ENCODE results near the gene METTL25. TPM values are rescaled to one million over a fixed set of nuclear protein-coding genes. Genes with fewer than 3 reads are reported as not detected.

Gene METTL25
- total RNA-seq, 1 donor from 2014 or later: 15.1 TPM

DNA sequence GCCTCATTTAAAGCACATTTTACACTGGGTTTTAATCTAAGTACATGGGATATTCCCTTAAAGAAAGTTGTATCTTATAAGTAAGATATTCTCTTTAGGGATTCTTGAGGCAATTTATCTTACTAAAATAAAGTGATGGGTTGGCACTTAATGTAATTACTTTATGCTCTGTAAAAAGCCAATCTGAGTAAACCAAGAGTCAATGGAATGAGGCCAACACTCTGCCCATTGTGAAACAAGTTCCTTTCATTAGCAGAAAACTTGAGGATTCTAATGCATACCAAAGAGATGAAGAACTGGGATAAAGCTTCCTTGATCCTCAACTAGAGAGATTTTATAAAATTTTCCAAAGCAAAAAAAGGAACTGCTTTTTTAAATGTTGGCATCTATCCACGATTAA lies 121.2 kb downstream of the METTL25 start:
- H3K4me1 ChIP-seq: no peaks in the 10 kb centered on the region
- intact Hi-C loops (cut with DNase I): no loop called here
- no peak for DNase-seq

DNA sequence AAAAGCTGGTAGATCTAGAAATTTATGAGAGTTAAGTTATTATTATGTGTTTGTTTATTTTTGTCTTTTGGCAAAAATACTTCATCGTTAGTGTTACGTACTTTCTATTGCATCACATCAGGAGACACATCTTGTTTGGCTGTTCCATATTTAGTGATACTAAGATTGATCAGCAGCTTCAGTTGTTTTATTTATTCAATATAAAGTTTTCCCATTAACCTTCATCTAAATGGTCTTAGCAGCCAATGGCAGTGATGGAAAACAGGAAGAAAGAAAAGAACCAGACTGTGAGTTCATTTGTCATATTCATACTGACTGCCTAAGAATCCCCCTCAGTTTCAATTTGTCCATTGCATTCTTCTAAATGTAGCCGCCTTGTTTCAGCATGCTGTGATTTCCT lies 122.3 kb downstream of the METTL25 start:
- Histone ChIP-seq H3K27ac (no peak overlapping the region), H3K4me3 (no peak overlapping the region), H3K4me1 (no peaks in the 10 kb centered on the region), H3K36me3 (no peaks in the 10 kb centered on the region), H3K27me3 (no peaks in the 10 kb centered on the region), H3K9me3 (no peaks in the 10 kb centered on the region)
- no peak for DNase-seq
- no peak for ATAC-seq
- TF ChIP-seq, protein P1, sequence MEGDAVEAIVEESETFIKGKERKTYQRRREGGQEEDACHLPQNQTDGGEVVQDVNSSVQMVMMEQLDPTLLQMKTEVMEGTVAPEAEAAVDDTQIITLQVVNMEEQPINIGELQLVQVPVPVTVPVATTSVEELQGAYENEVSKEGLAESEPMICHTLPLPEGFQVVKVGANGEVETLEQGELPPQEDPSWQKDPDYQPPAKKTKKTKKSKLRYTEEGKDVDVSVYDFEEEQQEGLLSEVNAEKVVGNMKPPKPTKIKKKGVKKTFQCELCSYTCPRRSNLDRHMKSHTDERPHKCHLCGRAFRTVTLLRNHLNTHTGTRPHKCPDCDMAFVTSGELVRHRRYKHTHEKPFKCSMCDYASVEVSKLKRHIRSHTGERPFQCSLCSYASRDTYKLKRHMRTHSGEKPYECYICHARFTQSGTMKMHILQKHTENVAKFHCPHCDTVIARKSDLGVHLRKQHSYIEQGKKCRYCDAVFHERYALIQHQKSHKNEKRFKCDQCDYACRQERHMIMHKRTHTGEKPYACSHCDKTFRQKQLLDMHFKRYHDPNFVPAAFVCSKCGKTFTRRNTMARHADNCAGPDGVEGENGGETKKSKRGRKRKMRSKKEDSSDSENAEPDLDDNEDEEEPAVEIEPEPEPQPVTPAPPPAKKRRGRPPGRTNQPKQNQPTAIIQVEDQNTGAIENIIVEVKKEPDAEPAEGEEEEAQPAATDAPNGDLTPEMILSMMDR (IDR thresholded peaks at IDR 0.05): no peak
- intact Hi-C loops (cut with DNase I): no loop called here

More for the DNA sequence above, 121.2 kb downstream of the METTL25 start:
- Histone ChIP-seq H3K27ac (no peak overlapping the region), H3K36me3 (no peaks in the 10 kb centered on the region), H3K9me3 (no peaks in the 10 kb centered on the region), H3K27me3 (no peaks in the 10 kb centered on the region), H3K4me3 (no peak overlapping the region)
- ATAC-seq: no peak
- TF ChIP-seq, protein P1 (IDR thresholded peaks at IDR 0.05): no peak

DNA sequence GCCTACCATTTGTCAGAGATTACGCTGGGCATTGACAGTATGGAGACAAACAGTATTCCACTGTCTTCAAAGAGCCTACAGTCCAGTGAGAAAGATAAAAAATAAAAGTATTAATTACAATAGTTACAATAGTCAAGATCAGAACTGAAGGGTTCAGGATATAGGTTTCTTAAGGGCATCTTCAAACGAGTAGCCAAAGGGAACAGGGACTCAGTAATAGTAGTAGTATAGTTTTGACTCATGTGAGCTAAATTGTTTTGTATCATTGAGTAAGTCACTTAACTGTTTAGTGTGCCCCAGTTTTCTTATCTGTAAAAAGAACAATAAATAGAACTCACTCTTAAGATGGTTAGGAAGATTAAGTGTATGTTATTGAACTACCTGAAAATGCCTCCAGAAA lies 123.6 kb downstream of the METTL25 start:
- Histone ChIP-seq H3K36me3 (no peaks in the 10 kb centered on the region), H3K9me3 (no peaks in the 10 kb centered on the region), H3K27ac (no peak overlapping the region), H3K4me1 (no peaks in the 10 kb centered on the region), H3K27me3 (no peaks in the 10 kb centered on the region), H3K4me3 (no peak overlapping the region)
- TF ChIP-seq, protein P1 (IDR thresholded peaks at IDR 0.05): no peak
- intact Hi-C loops (cut with DNase I): no loop called here
- DNase-seq (no peak), ATAC-seq (no peak)

DNA sequence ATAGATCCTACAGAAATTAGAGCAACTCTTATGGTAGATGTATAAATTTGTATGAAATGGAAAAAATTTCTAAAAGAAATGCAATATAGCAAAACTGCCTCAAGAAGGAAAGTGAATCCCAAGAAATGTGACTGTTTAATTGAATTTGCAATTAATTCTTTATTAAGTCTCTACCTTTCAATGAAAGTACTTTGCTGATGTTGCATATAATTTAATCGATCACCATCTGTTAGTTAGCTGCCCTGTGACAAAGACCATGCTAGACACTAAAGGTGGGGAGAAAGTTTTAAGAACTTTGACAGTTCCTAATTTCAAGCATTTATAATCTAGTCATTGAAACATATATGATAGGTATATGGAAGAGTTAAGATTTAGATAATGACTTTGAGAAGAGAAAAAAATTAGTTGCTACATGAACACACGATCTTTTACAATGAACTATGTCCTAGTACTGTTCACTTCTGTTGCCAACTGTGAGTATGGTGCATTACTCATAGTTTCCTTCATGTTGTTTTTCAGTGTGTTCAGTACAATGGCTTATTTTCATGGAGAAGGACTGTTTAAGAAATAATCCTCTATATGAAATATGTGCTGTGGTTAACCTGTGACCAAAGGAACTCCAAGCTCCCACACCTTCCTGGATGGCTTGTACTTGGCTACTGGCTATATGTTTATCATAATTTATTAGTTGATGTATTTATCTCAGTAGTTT lies 128.4 kb downstream of the METTL25 start:
- Histone ChIP-seq H3K9me3 (no peaks in the 10 kb centered on the region), H3K27ac (no peak overlapping the region), H3K36me3 (no peaks in the 10 kb centered on the region), H3K4me1 (no peaks in the 10 kb centered on the region), H3K27me3 (no peaks in the 10 kb centered on the region), H3K4me3 (no peak overlapping the region)
- no peak for ATAC-seq
- TF ChIP-seq, protein P1 (IDR thresholded peaks at IDR 0.05): no peak
- DNase-seq: no peak
- intact Hi-C loops (cut with DNase I): no loop called here

DNA sequence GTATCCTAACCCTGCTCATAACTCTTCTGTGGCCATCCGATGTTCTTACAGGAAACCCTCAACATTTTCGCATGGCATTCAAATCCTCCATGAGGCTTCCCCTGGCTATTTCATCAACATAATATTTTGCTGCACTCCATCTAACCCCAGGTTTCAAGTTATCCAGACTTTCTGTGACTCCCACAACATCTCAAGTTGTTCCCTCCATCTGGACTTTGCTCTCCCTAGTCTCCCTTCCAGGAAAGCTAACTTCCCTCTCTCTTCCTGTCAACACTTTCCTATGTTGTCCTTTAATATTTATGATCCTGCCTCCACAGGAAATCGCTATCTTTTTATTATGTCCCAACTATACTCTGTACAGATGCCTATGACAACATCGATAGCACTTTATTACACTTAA lies 146.1 kb downstream of the METTL25 start:
- DNase-seq (no peak), ATAC-seq (no peak)
- intact Hi-C loops (cut with DNase I): no loop called here
- no peaks in the 10 kb centered on the region for H3K4me1 ChIP-seq
- no peaks in the 10 kb centered on the region for H3K36me3 ChIP-seq
- TF ChIP-seq, protein P1 (IDR thresholded peaks at IDR 0.05): no peak
- H3K27ac ChIP-seq: no peak overlapping the region
- H3K27me3 ChIP-seq: no peaks in the 10 kb centered on the region
- no peaks in the 10 kb centered on the region for H3K9me3 ChIP-seq
- H3K4me3 ChIP-seq: no peak overlapping the region

DNA sequence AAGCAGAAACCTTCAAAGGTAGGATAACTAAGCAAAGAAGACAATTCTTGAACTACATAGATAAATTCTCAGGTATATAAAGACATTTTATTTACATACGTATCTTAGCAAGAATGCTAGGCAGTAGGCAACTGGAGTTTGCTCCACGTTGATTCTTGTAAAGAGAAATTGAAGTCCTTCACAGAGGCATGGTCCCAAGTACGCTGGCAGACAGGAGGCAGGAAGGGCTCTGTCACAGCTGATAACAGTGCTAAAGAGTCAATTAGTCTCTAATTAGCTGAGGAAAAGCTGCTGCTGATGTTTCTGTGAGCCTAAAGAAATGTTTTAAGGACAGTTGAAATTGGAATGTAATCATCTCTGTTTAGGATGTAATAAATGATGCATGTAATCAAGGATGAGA lies 146.8 kb downstream of the METTL25 start:
- no peaks in the 10 kb centered on the region for H3K36me3 ChIP-seq
- TF ChIP-seq, protein P1 (IDR thresholded peaks at IDR 0.05): no peak
- intact Hi-C loops (cut with DNase I): no loop called here
- H3K9me3 ChIP-seq: no peaks in the 10 kb centered on the region
- H3K27me3 ChIP-seq: no peaks in the 10 kb centered on the region
- DNase-seq (no peak), ATAC-seq (no peak)
- H3K27ac ChIP-seq: no peak overlapping the region
- no peak overlapping the region for H3K4me3 ChIP-seq
- no peaks in the 10 kb centered on the region for H3K4me1 ChIP-seq
